Activated T-cell treated with anti-CD3 and anti-CD28 coated beads, Interleukin-2, amount 50 U/mL, for 24 hours (primary cell): ENCODE measurements around the gene IGFN1.
"Not testable (repeated sequence)": the region's sequence is repeated elsewhere in the genome, so short reads cannot be mapped to it uniquely, and the experiment has no call there.

Experiments
- DNase-seq: peaks from one replicate; pipeline ENCODE4 v3.0.0-alpha.2; 2020
- H3K27ac Mint-ChIP-seq: 2 replicates; pipeline ENCODE4 v1.8.0; 2020; ENCODE audit warnings: mild to moderate bottlenecking, mixed read lengths
- H3K27me3 Mint-ChIP-seq: 2 replicates; pipeline ENCODE4 v1.8.0; 2020; ENCODE audit warnings: mixed read lengths
- H3K36me3 Mint-ChIP-seq: 2 replicates; pipeline ENCODE4 v1.8.0; 2020; ENCODE audit warnings: low read depth, mixed read lengths
- H3K4me1 Mint-ChIP-seq: 2 replicates; pipeline ENCODE4 v1.8.0; 2020; ENCODE audit warnings: low read depth, mixed read lengths
- H3K4me3 Mint-ChIP-seq: 2 replicates; pipeline ENCODE4 v1.8.0; 2020; ENCODE audit warnings: mild to moderate bottlenecking, moderate library complexity, mixed read lengths
- H3K9me3 Mint-ChIP-seq: 2 replicates; pipeline ENCODE4 v1.8.0; 2020; ENCODE audit warnings: mixed read lengths

Gene IGFN1

DNA sequence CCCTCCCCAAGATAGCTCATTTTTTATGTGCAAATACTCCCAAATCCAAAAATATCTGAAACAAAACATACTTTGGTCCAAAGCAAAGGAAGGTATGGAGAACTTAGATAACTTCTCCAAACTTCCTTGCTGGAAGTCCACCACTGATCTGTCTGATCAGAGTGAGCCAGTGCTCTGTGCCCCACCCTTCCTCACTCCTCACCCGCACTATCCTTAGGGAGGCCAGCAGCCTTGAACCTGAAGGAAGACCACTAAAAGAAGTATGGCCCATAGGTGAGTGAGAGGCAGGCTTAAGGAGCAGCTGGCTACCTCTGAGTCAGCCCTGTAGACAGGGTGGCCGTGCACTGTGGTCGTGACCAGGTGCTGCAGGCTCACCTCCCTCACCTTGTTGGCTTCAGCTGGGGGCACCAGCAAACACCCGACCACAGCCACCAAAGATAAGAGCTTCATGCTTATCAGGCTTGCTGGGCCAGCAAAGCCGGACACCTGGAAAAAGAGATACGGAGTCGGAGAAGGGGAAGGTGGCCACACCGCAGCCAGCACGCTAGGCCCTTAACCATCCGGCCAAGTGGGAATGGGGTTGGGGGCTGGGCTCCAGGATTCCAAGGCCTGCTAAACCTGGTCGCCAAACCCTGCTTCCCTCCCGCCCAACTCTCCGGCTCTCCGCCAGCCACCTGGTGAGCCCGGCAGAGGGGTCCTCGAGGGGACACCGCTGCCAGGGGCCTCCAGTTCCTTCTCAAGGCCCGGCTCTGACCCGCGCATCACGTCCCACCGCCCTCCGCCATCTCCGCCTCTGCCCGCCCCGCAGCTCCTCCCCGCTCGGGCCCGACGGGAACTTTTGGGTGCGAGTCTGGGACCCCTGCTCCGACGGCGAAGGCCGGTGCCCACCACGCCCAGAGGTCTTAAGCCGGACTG lies 36.9 kb upstream of the IGFN1 start:
- Mint-ChIP-seq H3K4me3 (peak overlapping the region; percentile 85), H3K27ac (peak overlapping the region; percentile 81), H3K4me1 (peaks cover 21% of the 10 kb centered on the region), H3K27me3 (peaks cover 18% of the 10 kb centered on the region), H3K36me3 (peaks cover 21% of the 10 kb centered on the region), H3K9me3 (no peaks in the 10 kb centered on the region)
- DNase-seq, result no peak

DNA sequence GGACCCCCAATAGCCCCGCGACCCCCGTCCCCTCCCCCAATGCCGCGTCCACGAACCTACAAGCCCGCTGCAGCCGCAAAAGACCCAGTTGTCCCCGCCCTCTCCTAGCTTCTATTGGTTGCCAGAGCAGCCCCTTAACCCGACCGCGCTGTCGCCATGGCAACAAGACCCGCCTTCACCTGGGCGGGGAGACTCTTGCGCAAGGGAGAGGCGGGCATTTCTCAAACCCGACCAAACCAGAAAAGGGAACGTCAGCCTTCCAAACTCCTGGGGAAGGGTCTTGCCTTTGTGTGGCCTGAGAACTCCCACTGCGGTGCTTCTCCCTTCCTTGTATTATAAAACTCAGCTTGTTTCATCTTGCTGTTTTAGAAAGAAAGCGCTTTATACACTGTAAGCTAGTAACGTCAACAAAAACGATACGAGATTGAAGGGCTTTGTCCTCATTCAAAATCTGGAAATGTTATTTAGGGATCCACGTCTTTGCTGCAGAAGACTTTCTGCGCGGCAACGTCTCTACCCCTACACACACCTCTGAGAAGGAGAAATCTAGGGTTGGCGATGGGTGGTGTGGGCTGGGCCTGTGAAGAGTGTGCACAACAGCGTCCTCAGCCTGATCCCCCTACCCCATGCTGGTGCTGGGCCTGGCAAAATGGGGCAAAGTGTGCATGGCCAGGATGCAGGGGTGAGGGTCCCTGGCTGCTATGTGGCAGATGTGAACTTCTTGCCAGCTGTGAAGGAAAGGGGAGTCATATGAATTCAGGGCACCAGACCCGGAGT lies 36.0 kb upstream of the IGFN1 start, which contains the start of gene TMEM9:
Gene TMEM9, minus strand, starts transcription at position 86 of the 777 bp plus-strand sequence. CDS start 551 bp downstream, outside the sequence.
- H3K27ac Mint-ChIP-seq, result peak within 1 kb of the TSS; percentile 81
- peak within 1 kb of the TSS; percentile 85 for H3K4me3 Mint-ChIP-seq

DNA sequence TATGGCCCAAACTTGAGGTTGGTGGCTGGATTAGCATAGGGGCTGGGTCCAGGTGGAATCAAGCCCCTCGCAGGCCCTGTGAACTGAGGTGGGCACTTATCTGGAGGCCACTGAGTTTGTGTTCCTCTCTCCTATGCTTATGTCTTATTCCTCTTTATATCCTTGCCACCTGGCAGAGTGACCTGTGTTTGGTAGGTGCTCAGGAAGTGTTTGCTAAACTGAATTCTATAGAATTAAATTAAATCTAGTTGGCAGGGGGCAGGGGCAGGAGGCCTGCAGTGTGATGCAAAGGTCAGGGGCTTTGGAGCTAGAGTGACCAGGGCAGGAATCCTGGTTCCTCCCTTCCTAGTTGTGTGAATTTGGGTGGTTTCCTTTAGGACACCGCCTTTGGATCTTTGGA lies 35.3 kb upstream of the IGFN1 start:
- Mint-ChIP-seq H3K27ac (no peak overlapping the region), H3K36me3 (peaks cover 12% of the 10 kb centered on the region), H3K27me3 (peaks cover 21% of the 10 kb centered on the region), H3K9me3 (no peaks in the 10 kb centered on the region), H3K4me3 (no peak overlapping the region), H3K4me1 (peaks cover 21% of the 10 kb centered on the region)
- DNase-seq, result peak; percentile 17

More for the DNA sequence above, 36.0 kb upstream of the IGFN1 start, which contains the start of gene TMEM9:
- no peaks in the 10 kb centered on the region for H3K9me3 Mint-ChIP-seq
- peaks cover 21% of the 10 kb centered on the region for H3K4me1 Mint-ChIP-seq
- peak; percentile 99 for DNase-seq
- peaks cover 12% of the 10 kb centered on the region for H3K36me3 Mint-ChIP-seq
- H3K27me3 Mint-ChIP-seq, result peaks cover 18% of the 10 kb centered on the region

DNA sequence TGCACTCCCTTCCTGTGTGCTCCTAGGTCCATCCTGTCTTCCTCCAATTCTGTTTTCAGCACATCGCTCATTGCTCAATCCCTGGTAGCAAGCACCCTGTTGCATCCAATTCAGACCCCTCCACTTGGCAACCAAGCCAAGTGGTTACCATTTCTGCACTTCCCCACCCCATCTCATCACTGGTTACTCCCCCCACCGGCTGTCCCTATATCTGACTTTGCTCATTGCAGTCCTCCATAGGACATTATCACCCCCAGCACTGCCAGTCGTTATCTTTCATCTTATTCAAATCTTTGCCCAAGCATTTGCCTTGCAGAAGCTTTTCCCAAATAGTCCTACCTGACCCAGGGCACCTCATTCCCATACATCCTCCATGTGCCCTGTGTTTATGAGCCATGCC lies 34.3 kb upstream of the IGFN1 start:
- Mint-ChIP-seq H3K27ac (no peak overlapping the region), H3K27me3 (peaks cover 24% of the 10 kb centered on the region), H3K4me3 (no peak overlapping the region), H3K9me3 (no peaks in the 10 kb centered on the region), H3K36me3 (peaks cover 6% of the 10 kb centered on the region), H3K4me1 (peaks cover 21% of the 10 kb centered on the region)
- DNase-seq, result no peak

DNA sequence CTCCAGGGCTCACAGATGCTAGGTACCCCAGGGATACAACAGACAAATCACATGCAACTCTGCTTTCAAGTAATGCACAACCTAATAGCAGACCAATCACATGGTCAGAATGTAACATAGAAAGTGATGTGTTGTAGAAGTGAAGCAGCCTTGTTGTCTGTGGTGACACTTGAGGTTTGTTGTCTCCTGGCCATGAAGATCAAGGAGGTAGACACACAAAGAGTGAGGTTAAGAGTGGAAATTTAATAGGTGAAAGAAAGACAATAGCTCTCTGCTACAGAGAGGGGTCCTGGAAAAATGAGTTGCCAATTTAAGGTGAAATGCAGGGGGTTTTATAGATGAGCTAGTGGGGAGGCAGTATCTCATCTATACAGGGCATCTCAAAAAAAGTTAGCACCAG lies 33.8 kb upstream of the IGFN1 start:
- no peak overlapping the region for H3K4me3 Mint-ChIP-seq
- no peak for DNase-seq
- H3K4me1 Mint-ChIP-seq, result peaks cover 21% of the 10 kb centered on the region
- no peaks in the 10 kb centered on the region for H3K9me3 Mint-ChIP-seq
- H3K36me3 Mint-ChIP-seq, result peaks cover 4% of the 10 kb centered on the region
- no peak overlapping the region for H3K27ac Mint-ChIP-seq
- peaks cover 24% of the 10 kb centered on the region for H3K27me3 Mint-ChIP-seq

DNA sequence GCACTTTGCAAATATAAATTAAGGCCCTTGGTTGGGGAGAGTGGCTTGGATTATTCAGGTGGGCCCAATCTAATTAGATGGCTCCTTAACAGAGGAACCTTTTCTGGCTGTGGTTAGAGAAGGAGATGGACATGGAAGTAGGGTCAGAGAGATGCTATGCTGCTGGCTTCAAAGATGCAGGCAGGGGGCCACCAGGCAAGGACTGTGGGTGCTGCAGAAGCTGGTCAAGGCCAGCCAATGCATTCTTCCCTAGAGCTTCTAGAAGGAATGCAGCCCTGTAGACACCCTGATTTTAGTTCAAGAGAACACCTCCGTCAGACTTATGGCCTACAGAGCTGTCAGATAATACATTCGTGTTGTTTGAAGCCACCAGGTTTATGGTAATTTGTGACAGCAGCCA lies 32.7 kb upstream of the IGFN1 start:
- DNase-seq, result no peak
- Mint-ChIP-seq H3K27ac (no peak overlapping the region), H3K9me3 (no peaks in the 10 kb centered on the region), H3K36me3 (peaks cover 4% of the 10 kb centered on the region), H3K4me1 (peaks cover 13% of the 10 kb centered on the region), H3K27me3 (peaks cover 24% of the 10 kb centered on the region), H3K4me3 (no peak overlapping the region)

DNA sequence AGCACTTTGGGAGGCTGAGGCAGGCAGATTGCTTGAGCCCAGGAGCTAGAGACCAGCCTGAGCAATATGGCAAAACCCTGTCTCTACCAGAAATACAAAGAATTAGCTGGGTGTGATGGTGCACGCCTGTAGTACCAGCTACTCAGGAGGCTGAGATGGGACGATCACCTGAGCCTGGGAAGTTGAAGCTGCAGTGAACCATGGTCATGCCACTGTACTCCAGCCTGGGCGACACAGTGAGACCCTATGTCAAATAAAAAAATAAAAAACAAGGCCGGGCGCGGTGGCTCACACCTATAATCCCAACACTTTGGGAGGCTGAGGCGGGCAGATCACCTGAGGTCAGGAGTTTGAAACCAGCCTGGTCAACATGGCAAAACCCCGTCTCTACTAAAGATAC lies 27.6 kb upstream of the IGFN1 start:
- H3K36me3 Mint-ChIP-seq, DNase-seq, H3K27me3 Mint-ChIP-seq, H3K4me3 Mint-ChIP-seq, H3K9me3 Mint-ChIP-seq, H3K4me1 Mint-ChIP-seq, H3K27ac Mint-ChIP-seq: not testable (repeated sequence)

DNA sequence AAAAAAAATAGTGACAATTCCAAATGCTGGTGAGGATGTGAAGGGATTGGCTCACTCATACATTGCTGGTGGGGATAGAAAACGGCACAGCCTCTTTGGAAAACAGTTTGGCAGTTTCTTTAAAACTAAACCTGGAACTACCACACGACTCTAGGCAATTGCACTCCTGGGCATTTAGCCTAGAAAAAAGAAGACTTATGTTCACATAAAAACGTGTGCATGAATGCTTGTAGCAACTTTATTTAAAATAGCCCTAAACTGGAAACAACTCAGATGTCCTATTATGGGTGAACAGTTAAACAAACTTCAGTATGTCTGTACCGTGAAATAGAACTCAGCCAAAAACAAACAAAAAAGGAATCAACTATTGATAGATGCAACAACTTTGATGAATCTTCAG lies 26.9 kb upstream of the IGFN1 start:
- no peaks in the 10 kb centered on the region for H3K9me3 Mint-ChIP-seq
- H3K27me3 Mint-ChIP-seq, result peaks cover 9% of the 10 kb centered on the region
- H3K4me1 Mint-ChIP-seq, result no peaks in the 10 kb centered on the region
- DNase-seq, result no peak
- H3K4me3 Mint-ChIP-seq, result no peak overlapping the region
- H3K36me3 Mint-ChIP-seq, result no peaks in the 10 kb centered on the region
- H3K27ac Mint-ChIP-seq, result no peak overlapping the region

DNA sequence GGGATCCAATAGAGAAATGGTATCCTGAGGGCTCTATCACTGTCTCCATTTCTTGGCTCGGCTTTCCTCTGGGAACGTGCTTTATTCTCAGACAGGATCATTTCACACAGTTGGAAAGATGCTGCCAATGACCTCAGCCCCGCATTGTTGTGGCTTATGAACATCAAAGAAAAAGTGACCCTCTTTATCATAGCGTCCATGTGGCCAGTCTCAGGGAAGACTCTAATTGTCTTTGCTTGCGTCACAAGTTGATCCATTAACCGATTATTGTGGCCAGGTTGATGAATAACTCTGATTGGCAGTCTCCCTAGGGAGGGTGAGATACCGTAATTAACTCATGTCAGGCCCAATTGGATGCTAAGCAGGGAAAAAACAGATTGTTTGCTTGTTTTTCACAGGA lies 26.0 kb upstream of the IGFN1 start:
- no peak for DNase-seq
- no peak overlapping the region for H3K27ac Mint-ChIP-seq
- no peaks in the 10 kb centered on the region for H3K9me3 Mint-ChIP-seq
- peaks cover 9% of the 10 kb centered on the region for H3K27me3 Mint-ChIP-seq
- H3K4me1 Mint-ChIP-seq, result peaks cover 2% of the 10 kb centered on the region
- H3K4me3 Mint-ChIP-seq, result no peak overlapping the region
- no peaks in the 10 kb centered on the region for H3K36me3 Mint-ChIP-seq

DNA sequence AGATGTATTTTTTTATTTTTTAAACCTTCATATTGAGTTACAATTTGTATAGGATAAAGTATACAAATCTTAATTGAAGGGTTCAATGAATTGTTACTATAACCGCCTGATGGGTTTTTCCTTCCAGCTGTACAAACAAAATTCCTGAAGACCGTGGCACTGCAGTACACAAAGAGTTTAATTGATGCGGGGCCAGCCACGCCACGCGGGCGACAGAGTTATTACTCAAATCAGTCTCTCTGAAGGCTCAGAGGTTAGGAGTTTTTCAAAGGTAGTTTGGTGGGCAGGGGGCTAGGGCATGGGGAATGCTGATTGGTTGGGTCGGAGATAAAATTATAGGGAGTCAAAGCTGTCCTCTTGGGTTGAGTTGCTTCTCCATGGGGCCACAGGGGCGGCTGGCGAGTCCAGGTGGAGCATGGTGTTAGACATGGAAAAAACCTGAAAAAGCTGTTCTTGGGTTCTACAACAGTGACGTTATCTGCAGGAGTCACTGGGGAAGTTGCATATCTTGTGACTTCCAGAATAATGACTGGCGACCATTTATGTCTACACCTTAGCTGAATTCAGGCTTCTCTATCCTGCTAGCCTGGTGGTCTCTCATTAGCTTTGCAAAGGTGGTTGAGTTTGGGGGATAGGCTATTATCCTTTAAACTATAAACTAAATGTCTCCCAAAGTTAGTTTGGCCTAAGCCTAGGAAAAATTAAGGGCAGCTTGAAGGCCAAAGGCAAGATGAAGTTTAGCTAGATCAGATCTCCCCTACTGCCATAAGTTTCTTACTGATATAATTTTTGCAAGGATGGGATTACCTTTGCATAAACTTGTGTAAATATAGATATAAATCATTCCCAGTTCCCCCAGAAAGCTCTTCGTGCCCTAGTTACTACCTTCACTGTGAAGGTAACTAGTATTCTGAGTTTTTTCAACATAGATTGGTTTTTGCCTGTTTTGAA lies 23.3 kb upstream of the IGFN1 start:
- H3K4me1 Mint-ChIP-seq, result peaks cover 20% of the 10 kb centered on the region

DNA sequence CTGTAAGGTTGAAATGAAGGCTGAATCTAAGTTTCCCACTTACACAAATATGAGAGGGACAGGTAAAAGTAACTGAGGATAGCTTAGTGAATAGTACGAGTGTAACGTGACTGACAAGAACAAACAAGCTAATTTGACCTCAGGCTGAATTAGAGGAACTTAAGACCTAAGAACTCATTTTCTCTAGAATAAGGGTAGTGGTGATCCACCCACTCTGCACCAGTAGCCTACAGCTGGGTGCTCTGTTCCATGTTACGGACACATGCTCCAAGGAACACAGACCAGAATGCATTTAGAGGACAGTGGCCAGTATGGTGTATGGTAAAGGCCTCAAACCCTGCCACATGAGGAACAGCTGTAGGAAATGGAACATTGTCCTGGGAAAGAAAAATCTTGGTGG lies 21.4 kb upstream of the IGFN1 start:
- Mint-ChIP-seq H3K27ac (no peak overlapping the region), H3K36me3 (no peaks in the 10 kb centered on the region), H3K9me3 (no peaks in the 10 kb centered on the region), H3K27me3 (peaks cover 9% of the 10 kb centered on the region), H3K4me3 (no peak overlapping the region), H3K4me1 (peaks cover 27% of the 10 kb centered on the region)
- DNase-seq, result no peak

More for the DNA sequence above, 23.3 kb upstream of the IGFN1 start:
- no peak overlapping the region for H3K27ac Mint-ChIP-seq
- H3K9me3 Mint-ChIP-seq, result no peaks in the 10 kb centered on the region
- H3K4me3 Mint-ChIP-seq, result no peak overlapping the region
- no peak for DNase-seq
- H3K36me3 Mint-ChIP-seq, result no peaks in the 10 kb centered on the region
- H3K27me3 Mint-ChIP-seq, result peaks cover 9% of the 10 kb centered on the region

DNA sequence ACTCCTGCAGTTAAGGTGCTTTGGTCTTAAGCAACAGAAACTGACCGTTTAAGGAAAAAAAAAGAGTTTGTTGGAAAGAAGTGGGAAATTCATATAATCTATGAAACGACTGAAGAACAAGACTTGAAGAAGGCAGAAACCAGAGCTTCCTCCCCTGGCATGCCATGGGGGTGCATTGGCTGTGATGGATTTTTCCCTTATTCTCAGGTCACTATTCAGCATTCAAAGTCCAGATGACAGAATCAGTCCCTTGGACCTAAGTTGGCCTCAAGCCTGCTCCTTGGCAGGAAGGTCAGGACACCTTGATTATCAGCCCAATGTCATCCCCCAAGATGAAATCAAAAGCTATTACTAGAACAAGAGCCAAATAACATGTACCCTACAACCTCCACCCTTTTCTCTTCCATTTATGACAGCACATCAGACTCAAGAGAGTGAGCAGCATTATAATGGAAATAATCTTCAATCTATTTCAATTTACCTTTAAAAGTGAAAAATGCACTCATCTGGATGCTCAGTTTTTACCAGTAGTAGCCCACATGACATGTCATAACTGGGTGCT lies 20.6 kb upstream of the IGFN1 start:
- H3K27me3 Mint-ChIP-seq, result peaks cover 9% of the 10 kb centered on the region
- H3K36me3 Mint-ChIP-seq, result no peaks in the 10 kb centered on the region
- H3K4me3 Mint-ChIP-seq, result peak overlapping the region; percentile 79
- peak overlapping the region; percentile 93 for H3K27ac Mint-ChIP-seq
- DNase-seq, result no peak
- H3K9me3 Mint-ChIP-seq, result no peaks in the 10 kb centered on the region
- peaks cover 27% of the 10 kb centered on the region for H3K4me1 Mint-ChIP-seq

DNA sequence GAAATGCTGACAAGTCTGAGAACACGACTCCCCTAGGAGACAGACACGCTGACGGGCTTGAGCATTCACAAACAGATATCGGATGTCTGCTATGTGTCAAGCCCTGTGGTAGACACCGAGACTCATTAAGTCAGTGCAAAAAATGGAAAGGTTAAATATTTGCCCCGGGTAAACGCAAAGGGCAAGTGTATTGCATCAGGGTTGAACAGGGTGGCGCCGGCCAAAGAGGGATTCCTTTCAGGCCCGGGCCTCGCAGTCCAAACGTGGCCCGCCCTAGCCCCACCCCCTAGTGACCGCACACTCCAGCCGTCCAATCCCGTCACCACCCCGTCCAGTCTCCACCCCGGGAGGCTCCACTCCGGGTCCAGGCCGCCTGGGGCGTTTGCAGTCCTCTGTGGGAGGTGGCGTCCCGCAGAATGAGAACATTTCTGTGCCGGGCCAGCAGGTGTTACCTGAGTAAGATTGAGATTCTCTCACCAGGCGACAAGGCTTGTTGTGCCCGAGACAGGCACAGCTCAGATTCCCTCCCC lies 20.0 kb upstream of the IGFN1 start:
- Mint-ChIP-seq H3K4me3 (peak overlapping the region; percentile 79), H3K4me1 (peaks cover 27% of the 10 kb centered on the region), H3K36me3 (no peaks in the 10 kb centered on the region), H3K27ac (peak overlapping the region; percentile 93), H3K9me3 (no peaks in the 10 kb centered on the region), H3K27me3 (peaks cover 9% of the 10 kb centered on the region)
- peak; percentile 81 for DNase-seq
